Smooth muscle cell of bladder (primary cell): Measurements from ENCODE around the gene ECI1. TPM values are rescaled to one million over a fixed set of nuclear protein-coding genes. Genes with fewer than 3 reads are reported as not detected.

Source experiments
- total RNA-seq: library from RNA; depleted of rRNA; stranded (reverse); fragments of >200 nt; gene quantifications from 2 replicates; pipeline ENCODE4 v1.2.3, GENCODE V29; 2014

The ECI1 gene, protein sequence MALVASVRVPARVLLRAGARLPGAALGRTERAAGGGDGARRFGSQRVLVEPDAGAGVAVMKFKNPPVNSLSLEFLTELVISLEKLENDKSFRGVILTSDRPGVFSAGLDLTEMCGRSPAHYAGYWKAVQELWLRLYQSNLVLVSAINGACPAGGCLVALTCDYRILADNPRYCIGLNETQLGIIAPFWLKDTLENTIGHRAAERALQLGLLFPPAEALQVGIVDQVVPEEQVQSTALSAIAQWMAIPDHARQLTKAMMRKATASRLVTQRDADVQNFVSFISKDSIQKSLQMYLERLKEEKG
- total RNA-seq, result 24.9 and 33.8 TPM in 2 replicates

GRCh38 chr16:2251296-2252111 is at the start of gene ECI1:
ECI1 (minus strand) TSS chr16:2251587; CDS start chr16:2251566, 21 bp downstream.

DNA sequence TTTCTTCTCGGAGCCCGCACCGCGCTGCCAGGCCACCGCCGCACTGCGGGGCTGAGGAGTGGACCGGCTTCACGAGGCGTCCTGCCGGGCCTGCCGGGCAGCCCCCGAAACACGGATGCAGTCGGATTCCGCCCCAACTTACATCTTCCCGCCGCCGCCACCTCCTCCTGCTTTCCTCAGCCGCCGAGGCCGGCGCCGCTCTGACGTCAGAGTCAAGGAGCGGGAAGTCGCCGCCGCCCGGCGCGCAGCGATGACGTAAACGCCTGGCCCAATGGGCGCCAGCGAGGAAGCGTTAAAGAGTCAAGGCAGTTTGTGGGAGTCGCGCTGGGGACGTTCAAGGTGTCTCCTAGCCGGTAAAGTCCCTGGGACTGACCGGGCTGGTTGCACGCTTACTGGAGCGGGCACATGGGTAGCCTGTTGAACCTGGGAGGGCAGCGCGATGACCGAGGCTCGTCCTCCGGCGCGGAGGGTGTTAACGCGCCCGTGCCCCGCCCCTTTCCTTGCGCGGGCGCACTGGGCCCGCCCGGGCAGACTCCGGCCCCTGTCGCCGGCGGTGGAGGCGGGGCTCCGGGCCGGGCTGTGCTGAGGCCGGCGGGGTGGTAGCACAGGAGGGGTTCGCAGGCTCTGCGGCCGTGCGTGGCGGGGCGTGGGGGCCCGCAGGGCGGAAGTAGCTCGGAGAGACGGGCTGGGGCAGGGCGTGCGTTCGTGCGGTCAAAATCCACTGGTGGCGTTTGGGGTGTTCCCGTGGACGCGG is 16.7 kb upstream of the ECI1 start, which contains the start of gene RNPS1:
Gene RNPS1 (minus strand): TSS at position 214 of the 754 bp plus-strand sequence. CDS start 3,483 bp downstream, outside the sequence.

DNA sequence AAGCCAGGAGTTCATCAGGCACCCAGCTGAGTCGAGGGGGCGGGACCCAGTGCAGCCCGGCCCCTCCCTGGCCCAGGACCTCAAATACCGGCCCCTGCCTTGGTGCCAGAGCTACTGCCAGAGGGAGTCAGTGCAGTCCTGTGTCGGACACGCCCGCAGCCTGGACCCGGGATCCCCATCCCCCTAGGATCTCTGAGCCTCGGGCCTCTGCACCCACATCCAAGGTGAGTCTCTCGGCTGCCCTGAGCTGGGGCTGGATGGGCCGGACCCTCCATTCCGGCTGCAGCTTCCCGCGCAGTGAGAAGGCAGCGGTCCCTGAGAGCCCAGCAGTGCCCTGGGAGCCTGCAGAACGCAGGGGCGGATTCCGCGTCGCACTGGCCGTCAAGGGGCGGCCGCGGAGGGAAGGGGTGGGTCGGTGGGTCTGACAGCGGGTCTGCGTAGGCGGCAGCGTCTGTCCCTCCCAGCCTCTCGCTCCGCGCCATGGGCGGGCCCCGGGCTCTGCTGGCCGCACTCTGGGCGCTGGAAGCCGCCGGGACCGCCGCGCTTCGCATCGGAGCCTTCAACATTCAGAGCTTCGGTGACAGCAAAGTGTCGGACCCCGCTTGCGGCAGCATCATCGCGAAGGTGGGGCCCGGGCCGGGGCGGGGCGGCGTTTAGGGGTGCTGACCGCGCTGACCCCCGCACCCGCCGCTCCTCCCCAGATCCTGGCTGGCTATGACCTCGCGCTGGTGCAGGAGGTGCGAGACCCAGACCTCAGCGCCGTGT is 14.9 kb downstream of the ECI1 start, which contains the start of gene DNASE1L2:
Gene DNASE1L2 (plus strand): TSS at position 108 of the 765 bp plus-strand sequence. CDS start 373 bp downstream, at position 481.

DNA sequence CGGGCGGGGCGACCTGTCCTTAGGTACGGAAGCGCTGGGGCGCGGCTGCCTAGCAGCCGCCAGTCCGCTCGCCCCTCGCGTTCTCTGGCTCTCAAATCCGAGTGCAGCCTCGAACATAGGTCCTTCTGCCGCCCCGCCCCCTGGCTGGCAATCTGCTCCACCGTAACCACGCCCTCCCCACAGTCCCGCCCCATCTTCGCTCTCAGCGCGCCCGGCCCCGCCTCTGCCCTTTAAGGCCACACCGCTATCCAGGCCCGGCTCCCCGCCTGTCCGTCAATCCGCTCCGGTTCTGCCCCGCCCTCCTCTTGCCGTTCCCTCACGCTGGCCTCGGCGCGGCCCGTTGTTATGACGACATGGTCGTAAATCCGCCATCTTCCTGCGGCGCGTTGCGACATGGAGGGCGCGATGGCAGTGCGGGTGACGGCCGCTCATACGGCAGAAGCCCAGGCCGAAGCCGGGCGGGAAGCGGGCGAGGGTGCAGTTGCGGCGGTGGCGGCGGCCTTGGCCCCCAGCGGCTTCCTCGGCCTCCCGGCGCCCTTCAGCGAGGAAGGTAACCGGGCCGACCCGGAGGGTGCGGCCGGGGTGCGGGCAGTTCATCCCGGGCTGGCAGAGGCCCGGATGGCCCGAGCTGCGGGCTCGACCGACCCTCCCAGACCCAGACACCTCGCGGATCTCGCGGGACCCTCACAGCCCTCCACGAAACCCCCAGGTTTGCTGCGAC is 28.0 kb downstream of the ECI1 start, which contains the start of gene E4F1:
Gene E4F1 (plus strand): TSS at position 371 of the 721 bp plus-strand sequence. CDS start 23 bp downstream, at position 394.

DNA sequence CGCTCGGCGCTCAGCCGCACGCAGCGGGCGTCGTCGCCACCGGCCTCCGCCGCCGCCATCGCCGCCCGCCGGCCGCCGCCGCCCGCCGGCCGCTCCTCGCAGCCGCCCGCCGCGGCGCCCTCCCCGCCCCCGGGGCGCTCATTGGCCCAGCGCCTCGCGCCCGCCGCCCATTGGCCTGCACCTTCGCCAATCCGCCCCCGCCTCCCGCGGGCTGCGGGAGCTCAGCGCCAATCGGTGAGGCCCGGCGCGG is 36.7 kb downstream of the ECI1 start, which contains the start of gene PGP:
Gene PGP (minus strand): TSS at position 122 of the 250 bp plus-strand sequence. CDS start 63 bp downstream, at position 59.

DNA sequence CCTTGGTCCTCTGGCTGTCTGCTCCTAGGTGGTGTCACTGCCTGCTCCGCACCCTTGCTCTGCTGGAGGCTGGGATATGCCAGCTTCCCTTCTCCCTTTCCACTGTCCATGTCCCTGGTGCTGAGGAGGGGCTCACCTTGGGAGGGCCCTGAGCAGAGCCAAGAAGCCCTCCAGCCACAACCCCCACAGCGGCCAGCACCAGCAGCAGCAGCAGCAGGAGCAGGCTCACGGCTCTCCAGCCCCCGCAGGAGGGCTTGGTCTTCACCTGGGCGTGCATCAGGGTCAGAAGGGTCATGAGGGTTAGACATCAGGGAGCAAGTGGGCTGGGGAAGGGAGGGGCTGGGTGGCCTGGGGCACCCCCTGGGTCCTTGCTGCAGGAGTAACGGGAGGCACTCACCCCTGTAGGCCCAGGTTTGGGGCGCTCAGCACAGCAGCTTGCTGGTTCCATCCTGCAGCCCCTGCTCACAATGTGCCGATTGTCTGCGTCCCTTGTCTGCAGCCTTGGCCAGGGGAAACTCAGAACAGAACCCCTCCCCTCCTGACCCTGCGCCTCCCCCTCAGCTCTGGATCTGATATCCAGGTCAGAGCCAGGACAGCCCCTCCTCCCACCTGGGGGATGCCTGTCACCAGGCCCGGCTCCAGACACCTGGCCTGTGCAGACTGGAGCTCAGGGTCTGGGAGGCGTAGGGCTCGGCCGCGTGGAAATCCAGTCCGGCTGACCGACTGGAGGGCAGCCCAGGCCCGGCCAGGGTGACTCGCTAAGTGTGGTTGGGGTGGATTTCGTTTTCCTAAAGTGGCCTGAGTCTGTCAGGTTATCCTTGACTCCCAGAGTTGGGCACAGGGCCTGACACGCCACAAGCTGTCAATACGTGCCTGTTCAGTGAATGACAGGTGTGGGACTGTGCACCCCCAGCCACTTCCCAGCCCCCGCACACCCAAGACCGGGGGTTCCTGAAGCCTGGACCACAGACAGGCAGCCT is 40.7 kb downstream of the ECI1 start, which contains the start of gene BRICD5:
Gene BRICD5 (minus strand): TSS at position 478 of the 980 bp plus-strand sequence. CDS start 30 bp downstream, at position 448.

GRCh38 chr16:2205104-2205966 is 46.1 kb downstream of the ECI1 start, which contains the start of gene MLST8:
MLST8 (plus strand) TSS chr16:2205454; CDS start chr16:2206086, 632 bp downstream.

GRCh38 chr16:2196162-2196980 is 55.0 kb downstream of the ECI1 start, which contains the start of gene CASKIN1:
CASKIN1 (minus strand) TSS chr16:2196605; CDS start chr16:2196432, 173 bp downstream.

Other genes with a start within 250 kb of the ECI1 start
- gene ZNF598, start 241.8 kb downstream of the ECI1 start, total RNA-seq, result 11.4 and 11.8 TPM in 2 replicates
- 0.18 and 0.43 TPM in 2 replicates for gene NPW, start 231.8 kb downstream of the ECI1 start, total RNA-seq
- gene NHERF2, start 224.7 kb downstream of the ECI1 start, total RNA-seq, result 27.0 and 28.1 TPM in 2 replicates
- 33.8 and 40.0 TPM in 2 replicates for gene NTHL1, start 203.8 kb downstream of the ECI1 start, total RNA-seq
- 37.8 and 59.7 TPM in 2 replicates for gene TSC2, start 203.6 kb downstream of the ECI1 start, total RNA-seq
- gene PKD1, start 115.7 kb downstream of the ECI1 start, total RNA-seq, result 91.0 and 116 TPM in 2 replicates
- 0.71 and 1.6 TPM in 2 replicates for gene RAB26, start 103.0 kb downstream of the ECI1 start, total RNA-seq
- gene TRAF7, start 95.8 kb downstream of the ECI1 start, total RNA-seq, result 48.1 and 52.7 TPM in 2 replicates
- gene CASKIN1, start 55.0 kb downstream of the ECI1 start, total RNA-seq, result 0.14 and 0.37 TPM in 2 replicates
- gene MLST8, start 46.1 kb downstream of the ECI1 start, total RNA-seq, result 10.7 and 17.5 TPM in 2 replicates
- 1.00 and 1.8 TPM in 2 replicates for gene BRICD5, start 40.7 kb downstream of the ECI1 start, total RNA-seq
- gene PGP, start 36.7 kb downstream of the ECI1 start, total RNA-seq, result 5.3 and 7.8 TPM in 2 replicates
- 24.0 and 28.8 TPM in 2 replicates for gene E4F1, start 28.0 kb downstream of the ECI1 start, total RNA-seq
- 0.43 and 0.65 TPM in 2 replicates for gene DNASE1L2, start 15.1 kb downstream of the ECI1 start, total RNA-seq
- gene RNPS1, start 16.5 kb upstream of the ECI1 start, total RNA-seq, result 33.1 and 44.0 TPM in 2 replicates
- 0.43 and 0.55 TPM in 2 replicates for gene ABCA3, start 89.1 kb upstream of the ECI1 start, total RNA-seq
- 4.0 and 4.8 TPM in 2 replicates for gene CCNF, start 177.9 kb upstream of the ECI1 start, total RNA-seq
- 1.00 and 1.0 TPM in 2 replicates for gene TEDC2, start 208.5 kb upstream of the ECI1 start, total RNA-seq
- 0.43 and 0.74 TPM in 2 replicates for gene NTN3, start 219.7 kb upstream of the ECI1 start, total RNA-seq
- gene TBC1D24, start 223.5 kb upstream of the ECI1 start, total RNA-seq, result 12.8 and 16.8 TPM in 2 replicates